ENCODE measurements around the gene TMEM18.
"Not testable (repeated sequence)": the region's sequence is repeated elsewhere in the genome, so short reads cannot be mapped to it uniquely, and the experiment has no call there.

GRCh38 chr2:684913-685312, 7.7 kb upstream of the TMEM18 start:
- TF ChIP-seq TAF1 (IDR thresholded peaks at IDR 0.05; ENCODE audit: low read depth, low read length); POLR2A (IDR thresholded peaks at IDR 0.05; ENCODE audit: low read depth, low read length); SPI1 (IDR thresholded peaks at IDR 0.05; ENCODE audit: low read depth, low read length); POLR2AphosphoS5 (IDR thresholded peaks at IDR 0.05; ENCODE audit: low read depth, low read length); PAX5 (IDR thresholded peaks at IDR 0.05; ENCODE audit: insufficient read depth, low read length, severe bottlenecking): not testable (repeated sequence)
